Neuron (in vitro differentiated cells): Measurements from ENCODE around the gene HDAC4.

Experiments used
- H2AFZ ChIP-seq: one replicate; pipeline ENCODE4 v1.6.1; 2013; ENCODE audit warnings: low read depth, mild to moderate bottlenecking, inconsistent platforms, low read length, moderate library complexity
- H3K27me3 ChIP-seq: one replicate; pipeline ENCODE4 v1.6.1; 2013; ENCODE audit warnings: low read length; ENCODE audit not compliant: insufficient read depth
- H3K36me3 ChIP-seq: one replicate; pipeline ENCODE4 v1.6.1; 2013; ENCODE audit warnings: low read length; ENCODE audit not compliant: insufficient read depth
- H3K4me1 ChIP-seq: one replicate; pipeline ENCODE4 v1.6.1; 2013; ENCODE audit warnings: low read length; ENCODE audit not compliant: insufficient read depth
- H3K4me3 ChIP-seq: 2 replicates; pipeline ENCODE4 v1.5.1; 2013; ENCODE audit warnings: mild to moderate bottlenecking, low read length, moderate library complexity
- H3K9me3 ChIP-seq: one replicate; pipeline ENCODE4 v1.6.1; 2013; ENCODE audit warnings: low read length

Gene HDAC4

GRCh38 chr2:239360008-239360407 lies 40.8 kb downstream of the HDAC4 start:
- H3K9me3 ChIP-seq: peaks cover 13% of the 10 kb centered on the region
- H2AFZ ChIP-seq: no peak overlapping the region
- H3K4me1 ChIP-seq: no peaks in the 10 kb centered on the region
- no peaks in the 10 kb centered on the region for H3K27me3 ChIP-seq
- H3K36me3 ChIP-seq: no peaks in the 10 kb centered on the region
- no peak overlapping the region for H3K4me3 ChIP-seq

DNA sequence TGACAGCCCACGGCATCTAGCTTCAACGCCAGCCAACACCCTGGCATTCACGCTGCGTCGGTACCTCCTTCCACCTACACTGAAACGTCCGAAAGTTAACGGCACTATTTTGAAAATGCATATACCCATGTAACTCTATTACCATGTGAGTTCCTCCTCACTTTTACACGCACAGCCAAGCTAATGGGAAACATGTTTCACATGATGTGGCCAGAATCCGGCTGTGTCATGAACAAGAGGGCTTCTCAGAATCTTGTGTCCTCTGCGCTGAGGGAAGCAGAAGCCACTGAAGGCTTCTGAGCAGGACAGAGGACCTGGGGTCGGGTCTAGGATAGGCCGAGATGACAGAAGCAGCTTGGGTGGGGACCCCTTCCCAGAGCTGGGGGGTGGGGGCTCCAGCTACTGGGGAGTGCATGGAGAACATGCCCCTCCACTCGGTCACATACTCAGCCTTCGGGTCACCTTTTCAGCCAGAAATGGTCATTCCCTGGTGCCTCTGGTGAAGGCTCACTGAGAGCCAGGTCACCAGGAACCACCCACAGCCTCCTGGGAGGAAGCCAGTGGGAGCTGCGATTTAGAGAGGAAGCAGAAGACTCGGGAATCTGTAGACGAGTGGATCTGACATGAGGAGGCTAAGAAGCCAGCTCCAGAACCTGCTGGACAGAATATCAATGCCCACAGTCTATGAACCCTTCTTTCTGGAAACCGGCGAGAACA lies 41.5 kb downstream of the HDAC4 start:
- H3K4me3 ChIP-seq: no peak overlapping the region
- no peaks in the 10 kb centered on the region for H3K36me3 ChIP-seq
- peaks cover 13% of the 10 kb centered on the region for H3K9me3 ChIP-seq
- no peak overlapping the region for H2AFZ ChIP-seq
- no peaks in the 10 kb centered on the region for H3K4me1 ChIP-seq
- no peaks in the 10 kb centered on the region for H3K27me3 ChIP-seq

DNA sequence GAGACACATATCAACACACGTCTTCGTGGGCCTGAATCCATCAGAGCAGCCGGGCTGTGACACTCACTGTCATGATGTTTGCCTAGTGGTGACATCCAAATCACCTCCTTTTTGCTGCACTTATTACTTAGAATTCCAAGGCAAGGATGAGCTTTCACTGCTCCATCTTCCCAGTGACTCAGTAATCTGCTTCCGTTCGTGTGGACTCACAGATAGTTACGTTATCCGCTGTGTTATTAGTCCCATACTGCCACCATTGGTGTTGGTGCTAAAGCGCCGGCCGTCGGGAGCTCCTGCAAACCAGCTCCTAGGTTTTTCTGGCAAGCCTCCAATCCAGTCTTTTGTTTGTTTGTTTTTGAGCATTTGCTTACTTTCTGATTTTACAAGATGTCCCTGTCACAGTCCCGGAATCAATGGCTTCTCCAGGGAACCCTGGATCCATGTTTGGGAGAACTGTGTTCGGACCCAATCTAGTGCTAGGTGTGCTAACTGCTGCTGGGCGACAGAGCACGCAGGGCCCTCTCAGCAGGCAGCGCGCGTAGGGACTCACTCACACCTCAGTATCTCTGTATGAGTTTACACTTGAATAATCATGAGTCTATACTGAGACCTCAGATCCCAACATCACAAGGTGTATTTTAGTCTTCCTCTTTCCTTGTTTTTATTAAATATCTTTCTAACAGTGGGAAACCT lies 42.6 kb downstream of the HDAC4 start:
- H3K9me3 ChIP-seq: peaks cover 10% of the 10 kb centered on the region
- H2AFZ ChIP-seq: no peak overlapping the region
- no peaks in the 10 kb centered on the region for H3K36me3 ChIP-seq
- H3K27me3 ChIP-seq: no peaks in the 10 kb centered on the region
- no peaks in the 10 kb centered on the region for H3K4me1 ChIP-seq
- H3K4me3 ChIP-seq: no peak overlapping the region

- H3K4me3 ChIP-seq: no peak overlapping the region
These were observed 45.1 kb downstream of the HDAC4 start for GRCh38 chr2:239355724-239356123.

GRCh38 chr2:239355139-239355538 lies 45.7 kb downstream of the HDAC4 start:
- Histone ChIP-seq H2AFZ (no peak overlapping the region), H3K4me1 (no peaks in the 10 kb centered on the region), H3K27me3 (no peaks in the 10 kb centered on the region), H3K36me3 (peaks cover 12% of the 10 kb centered on the region), H3K4me3 (no peak overlapping the region), H3K9me3 (peaks cover 11% of the 10 kb centered on the region)

More at GRCh38 chr2:239355724-239356123, 45.1 kb downstream of the HDAC4 start:
- Histone ChIP-seq H2AFZ (no peak overlapping the region), H3K4me1 (no peaks in the 10 kb centered on the region), H3K9me3 (peaks cover 11% of the 10 kb centered on the region), H3K36me3 (peaks cover 12% of the 10 kb centered on the region), H3K27me3 (no peaks in the 10 kb centered on the region)

GRCh38 chr2:239354791-239355136 lies 46.1 kb downstream of the HDAC4 start:
- Histone ChIP-seq H3K27me3 (no peaks in the 10 kb centered on the region), H3K9me3 (peaks cover 11% of the 10 kb centered on the region), H3K4me1 (no peaks in the 10 kb centered on the region), H3K4me3 (no peak overlapping the region), H3K36me3 (peaks cover 14% of the 10 kb centered on the region), H2AFZ (no peak overlapping the region)

- Histone ChIP-seq H3K9me3 (peaks cover 11% of the 10 kb centered on the region), H3K4me3 (no peak overlapping the region), H3K4me1 (no peaks in the 10 kb centered on the region), H3K27me3 (no peaks in the 10 kb centered on the region), H3K36me3 (peaks cover 16% of the 10 kb centered on the region), H2AFZ (no peak overlapping the region)
These were observed 46.6 kb downstream of the HDAC4 start for GRCh38 chr2:239354132-239354790.

DNA sequence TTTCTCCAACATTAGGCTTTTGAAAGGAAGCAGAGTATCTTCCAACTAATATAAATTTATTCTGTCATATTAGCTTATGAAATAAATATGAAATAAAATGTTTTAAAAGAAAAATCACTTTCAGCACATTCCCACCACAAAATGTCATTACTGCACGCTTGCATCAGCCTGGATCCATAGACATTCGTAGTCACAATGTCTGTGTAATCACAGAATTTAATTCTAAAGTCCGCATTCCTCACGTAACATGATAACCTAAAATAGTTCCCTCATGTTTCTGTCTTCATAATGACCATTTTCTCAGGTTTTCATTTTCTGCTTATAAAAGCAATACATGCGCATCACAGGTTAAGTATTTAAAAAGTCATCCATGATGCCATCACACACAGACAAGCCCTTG lies 47.1 kb downstream of the HDAC4 start:
- Histone ChIP-seq H3K4me3 (no peak overlapping the region), H3K9me3 (peaks cover 11% of the 10 kb centered on the region), H3K4me1 (no peaks in the 10 kb centered on the region), H3K36me3 (peaks cover 16% of the 10 kb centered on the region), H3K27me3 (no peaks in the 10 kb centered on the region), H2AFZ (no peak overlapping the region)

- H3K4me3 ChIP-seq: no peak overlapping the region
- H3K4me1 ChIP-seq: no peaks in the 10 kb centered on the region
- no peak overlapping the region for H2AFZ ChIP-seq
- H3K9me3 ChIP-seq: peaks cover 9% of the 10 kb centered on the region
- H3K36me3 ChIP-seq: peaks cover 16% of the 10 kb centered on the region
- H3K27me3 ChIP-seq: no peaks in the 10 kb centered on the region
These were observed 49.1 kb downstream of the HDAC4 start for GRCh38 chr2:239351687-239352086.

DNA sequence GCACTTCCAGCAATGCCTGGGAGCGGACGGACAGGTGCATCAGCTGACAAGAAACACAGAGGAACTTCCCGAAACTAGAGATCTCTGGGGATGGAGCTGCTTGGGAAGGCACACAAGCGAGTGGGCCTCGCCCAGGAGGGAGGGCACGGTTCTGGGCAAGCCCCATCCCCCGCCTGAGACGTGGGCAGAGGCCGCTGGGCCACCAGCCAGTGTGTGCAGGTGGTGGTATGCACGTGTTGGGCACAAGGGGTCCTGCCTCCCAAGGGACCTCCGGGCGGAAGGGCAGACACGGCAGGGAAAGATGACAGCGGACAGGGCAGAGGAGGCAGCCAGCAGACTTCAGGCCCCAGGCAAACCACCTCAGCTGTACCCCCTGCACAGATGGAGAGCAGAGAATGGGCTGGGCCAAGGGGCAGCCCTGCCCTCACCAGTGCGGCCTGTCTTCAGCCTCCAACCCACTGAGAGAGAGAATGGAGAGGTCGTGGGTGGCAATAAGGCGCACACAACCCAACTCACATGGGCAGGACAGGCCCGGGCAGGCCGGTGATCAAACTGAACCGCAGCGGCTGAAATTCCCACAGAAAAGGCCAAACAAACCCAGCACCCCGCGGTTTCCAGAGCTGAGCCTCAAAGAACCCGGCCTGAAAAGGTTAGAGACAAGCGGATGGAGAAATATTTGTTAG lies 51.2 kb downstream of the HDAC4 start:
- no peak overlapping the region for H3K4me3 ChIP-seq
- no peak overlapping the region for H2AFZ ChIP-seq
- peaks cover 3% of the 10 kb centered on the region for H3K9me3 ChIP-seq
- peaks cover 16% of the 10 kb centered on the region for H3K36me3 ChIP-seq
- H3K27me3 ChIP-seq: no peaks in the 10 kb centered on the region
- no peaks in the 10 kb centered on the region for H3K4me1 ChIP-seq

DNA sequence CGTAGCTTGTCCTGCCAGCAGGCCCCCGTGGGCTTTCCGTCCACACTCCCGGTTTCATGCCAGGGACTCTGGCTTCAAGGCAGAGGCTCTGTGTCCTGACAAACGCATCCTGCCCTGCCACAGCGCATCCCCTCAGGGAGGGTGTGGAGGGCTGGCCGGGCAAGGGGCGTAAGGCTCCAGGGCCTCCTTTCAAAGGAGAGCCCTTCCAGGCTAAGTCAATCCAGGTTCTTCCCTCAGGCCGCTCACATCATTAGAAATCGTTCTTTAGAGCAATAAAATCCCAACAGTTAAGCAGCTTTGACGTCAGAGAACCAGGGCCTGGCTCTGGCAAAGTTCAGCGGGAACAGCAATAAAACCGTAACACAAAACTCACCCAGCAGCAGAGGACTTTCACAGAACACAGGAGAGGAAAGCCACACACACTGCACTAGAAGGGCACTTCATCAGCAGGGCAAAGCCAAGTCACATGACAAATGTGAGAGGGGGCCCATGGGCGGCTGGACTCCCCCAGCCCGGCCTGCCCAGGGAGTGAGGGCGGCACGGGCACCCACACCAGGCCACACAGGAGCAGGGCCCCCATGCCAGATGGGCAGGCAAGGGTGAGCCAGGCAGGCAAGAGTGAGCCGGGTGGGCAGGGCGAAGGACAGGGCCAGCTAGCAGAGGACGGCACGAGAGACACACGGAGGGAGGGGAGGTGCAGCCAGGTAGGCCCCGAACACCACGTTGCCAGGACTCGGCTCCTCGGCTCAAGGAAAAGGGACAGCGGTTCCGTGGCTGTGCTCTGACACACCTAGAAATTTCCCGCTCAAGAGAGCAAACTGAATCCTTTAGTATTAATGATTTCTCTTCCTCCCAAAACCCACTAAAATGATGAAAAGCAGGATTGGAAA lies 52.0 kb downstream of the HDAC4 start:
- Histone ChIP-seq H3K4me1 (no peaks in the 10 kb centered on the region), H3K9me3 (peaks cover 3% of the 10 kb centered on the region), H3K4me3 (no peak overlapping the region), H2AFZ (no peak overlapping the region), H3K36me3 (peaks cover 16% of the 10 kb centered on the region), H3K27me3 (no peaks in the 10 kb centered on the region)

DNA sequence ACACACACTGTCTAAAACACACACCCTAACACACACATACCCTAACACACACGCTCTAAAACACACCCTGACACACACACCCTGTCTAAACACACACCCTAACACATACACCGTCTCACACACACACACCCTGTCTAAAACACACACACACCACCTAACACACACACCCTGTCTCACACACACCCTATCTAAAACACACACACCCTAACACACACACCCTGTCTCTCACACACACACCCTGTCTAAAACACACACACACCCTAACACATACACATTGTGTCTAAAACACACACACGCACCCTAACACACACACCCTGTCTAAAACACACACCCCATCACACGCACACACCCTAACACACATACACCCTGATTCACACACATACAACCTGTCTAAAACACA lies 54.1 kb downstream of the HDAC4 start:
- H3K4me3 ChIP-seq: no peak overlapping the region
- H3K9me3 ChIP-seq: peaks cover 6% of the 10 kb centered on the region

More for the DNA sequence above, 54.1 kb downstream of the HDAC4 start:
- H3K4me1 ChIP-seq: no peaks in the 10 kb centered on the region
- H3K36me3 ChIP-seq: peaks cover 9% of the 10 kb centered on the region
- H3K27me3 ChIP-seq: no peaks in the 10 kb centered on the region
- no peak overlapping the region for H2AFZ ChIP-seq
